Pancreas (tissue), 10 donors: ENCODE results near the gene CYB5A. TPM values are rescaled to one million over a fixed set of nuclear protein-coding genes. Genes with fewer than 3 reads are reported as not detected.

Source experiments
- ATAC-seq, 4 donors: fragments of 200-7000 bp; cut with Tn5 transposase; one replicate each; pipeline versions ENCODE4 v1.8.0 to v1.9.1; 2020; ENCODE audit warnings: mild to moderate bottlenecking in 4 of 4, moderate library complexity in 4 of 4
- DNase-seq, 6 donors: peaks; one replicate each; pipeline ENCODE4 v3.0.0-alpha.2; 2020
- FAIRE-seq: peaks from 2 replicates; lab custom pipeline; 2012; peaks lifted over from hg19 to GRCh38; lab: Jason Lieb, UNC
- H3K27ac ChIP-seq, 4 donors: fragments of 200-600 bp; sonication (generic); 1 replicate in 3 of 4; 2 replicates in 1 of 4; pipeline versions ENCODE4 v1.5.0 to v1.8.0; 2020
- H3K27me3 ChIP-seq, 4 donors: fragments of 200-600 bp; one replicate each; pipeline ENCODE4 v1.8.0; 2021
- H3K36me3 ChIP-seq, 3 donors: fragments of 200-600 bp; sonication (generic) in 1 of 3; one replicate each; pipeline versions ENCODE4 v1.5.0 to v1.8.0; 2020 to 2021
- H3K4me1 ChIP-seq, 3 donors: fragments of 200-600 bp; one replicate each; pipeline ENCODE4 v1.8.0; 2021
- H3K4me3 ChIP-seq, 4 donors: fragments of 200-600 bp; sonication (generic) in 2 of 4; one replicate each; pipeline versions ENCODE4 v1.5.0 to v1.8.0; 2020 to 2021
- H3K9me3 ChIP-seq, 4 donors: fragments of 200-600 bp; one replicate each; pipeline ENCODE4 v1.8.0; 2021
- WGBS, 2 donors: extraction: QIAGEN DNeasy Blood & Tissue Kit; methylation state at CpG; one replicate each; pipeline ENCODE4 v1.1.7; 2013; 5-methylcytosine and 5-hydroxymethylcytosine counted together
- intact Hi-C, 3 donors: fragments of 100-400 bp; cut with DNase I; formaldehyde crosslinking; loops; one replicate each; pipeline versions ENCODE4 v1.11.1 to v1.14.2; 2022
- polyA plus RNA-seq, 2 donors: library from polyadenylated mRNA; stranded (reverse); fragments of 200-250 nt; gene quantifications; one replicate each; pipeline ENCODE4 v1.2.3, GENCODE V29; 2013
- total RNA-seq, 6 donors: library from RNA; stranded (reverse); fragmentation: NEBNext Ultra II Directional in 4 of 6; extraction: Animal tissue kit (Norgen Biotek cat#: 25700) in 4 of 6; gene quantifications; one replicate each; pipeline versions ENCODE4 v1.2.1 to v1.2.4, GENCODE V29; 2021 to 2023
- TF ChIP-seq, protein P1 (sequence below), 4 donors: fragments of 200-600 bp; sonication (generic) in 3 of 4; IDR thresholded peaks; one replicate each; pipeline versions ENCODE4 v1.5.0 to v1.8.0; 2021; ENCODE audit warnings: antibody characterized with exemption in 4 of 4
- donor health status: healthy with polysubstance abuse.
- donor health status: DM: no; HTN: no; CAD: no; lungs with moderate emphysema.
- donor health status: DM: no; HTN: no; CAD: no.
- donor health status: control.
- donor health status: control.
- donor health status: Bipolar disorder and iron deficiency.
- donor health status: DM: yes; HTN: yes; CAD: no.
- donor health status: DM: no; HTN: no; CAD: no.
- donor health status: DM: no; HTN: no; CAD: no.
- donor health status: DM: yes; HTN: yes; CAD: no.

Gene CYB5A
- total and polyA plus RNA-seq, 8 donors: 120 to 228 (median 177) TPM

DNA sequence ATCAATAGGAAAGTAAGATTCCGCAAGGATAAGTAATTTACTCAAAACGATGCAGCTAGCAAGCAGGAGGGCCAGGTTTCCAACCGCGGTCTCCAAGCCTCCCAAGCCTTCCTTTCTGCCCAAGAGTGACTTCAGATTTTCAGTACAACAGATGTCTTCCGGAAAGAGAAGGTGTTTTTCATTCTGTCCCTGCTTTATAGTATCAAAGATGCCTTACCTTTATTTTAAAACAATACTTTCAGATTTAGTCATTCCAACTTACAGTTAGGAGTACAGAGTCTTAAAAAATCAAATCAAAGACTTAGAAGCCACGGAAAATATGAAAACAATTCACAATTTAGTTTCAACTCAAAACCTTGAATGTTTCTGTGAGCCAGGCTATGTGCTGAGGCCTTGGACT lies 43.6 kb downstream of the CYB5A start:
- DNase-seq (no peak), ATAC-seq (no peak), FAIRE-seq (no peak)
- Histone ChIP-seq H3K27me3 (no peaks in the 10 kb centered on the region), H3K27ac (no peak overlapping the region), H3K4me3 (no peak overlapping the region), H3K4me1 (peaks cover 9 to 25% (median 21%) of the 10 kb centered on the region in 3 donors), H3K36me3 (no peaks in the 10 kb centered on the region), H3K9me3 (no peaks in the 10 kb centered on the region)
- TF ChIP-seq, protein P1, sequence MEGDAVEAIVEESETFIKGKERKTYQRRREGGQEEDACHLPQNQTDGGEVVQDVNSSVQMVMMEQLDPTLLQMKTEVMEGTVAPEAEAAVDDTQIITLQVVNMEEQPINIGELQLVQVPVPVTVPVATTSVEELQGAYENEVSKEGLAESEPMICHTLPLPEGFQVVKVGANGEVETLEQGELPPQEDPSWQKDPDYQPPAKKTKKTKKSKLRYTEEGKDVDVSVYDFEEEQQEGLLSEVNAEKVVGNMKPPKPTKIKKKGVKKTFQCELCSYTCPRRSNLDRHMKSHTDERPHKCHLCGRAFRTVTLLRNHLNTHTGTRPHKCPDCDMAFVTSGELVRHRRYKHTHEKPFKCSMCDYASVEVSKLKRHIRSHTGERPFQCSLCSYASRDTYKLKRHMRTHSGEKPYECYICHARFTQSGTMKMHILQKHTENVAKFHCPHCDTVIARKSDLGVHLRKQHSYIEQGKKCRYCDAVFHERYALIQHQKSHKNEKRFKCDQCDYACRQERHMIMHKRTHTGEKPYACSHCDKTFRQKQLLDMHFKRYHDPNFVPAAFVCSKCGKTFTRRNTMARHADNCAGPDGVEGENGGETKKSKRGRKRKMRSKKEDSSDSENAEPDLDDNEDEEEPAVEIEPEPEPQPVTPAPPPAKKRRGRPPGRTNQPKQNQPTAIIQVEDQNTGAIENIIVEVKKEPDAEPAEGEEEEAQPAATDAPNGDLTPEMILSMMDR (IDR thresholded peaks at IDR 0.05): no peak
- WGBS, 2 donors: 88 to 90% methylated on average over 6 of the region's 6 CpGs
- intact Hi-C loops: no loop called here

DNA sequence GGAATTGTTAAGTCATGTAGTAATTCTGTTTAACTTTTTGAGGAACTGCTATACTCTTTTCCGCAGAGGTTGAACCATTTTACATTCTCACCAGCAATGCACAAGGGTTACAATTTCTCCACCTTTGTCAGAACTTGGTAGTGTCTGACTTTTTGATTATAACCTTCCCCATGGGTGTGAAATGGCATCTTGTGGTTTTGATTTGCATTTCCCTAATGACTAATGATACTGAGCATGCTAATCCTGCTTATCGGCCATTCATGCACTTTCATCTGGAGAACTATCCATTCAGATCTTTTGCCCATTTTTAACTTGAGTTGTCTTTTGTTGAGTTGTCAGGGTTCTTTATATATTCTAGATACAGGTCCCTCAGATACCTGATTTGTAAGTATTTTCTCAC lies 47.2 kb downstream of the CYB5A start:
- no peak for FAIRE-seq
- H3K4me1 ChIP-seq: peaks cover 10 to 21% (median 15%) of the 10 kb centered on the region in 3 donors

DNA sequence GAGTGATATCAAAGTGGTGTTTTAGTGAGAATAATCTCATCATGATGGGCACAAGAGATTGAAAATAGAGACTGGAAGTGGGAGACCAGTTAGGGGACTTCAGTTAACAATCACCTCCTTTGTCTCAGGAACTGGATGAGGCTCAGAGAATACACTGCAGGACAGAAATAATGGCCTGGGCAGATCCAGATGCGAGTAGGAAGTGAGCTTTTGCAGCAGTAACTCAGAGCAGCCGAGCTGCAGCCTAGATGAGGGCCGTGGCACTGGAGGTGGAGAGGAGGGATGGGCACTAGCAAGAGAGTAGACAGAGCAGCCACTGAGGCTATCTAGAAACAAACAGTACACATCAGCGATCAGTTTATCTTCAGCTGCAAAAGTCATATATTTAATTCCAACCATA lies 48.6 kb downstream of the CYB5A start:
- Histone ChIP-seq H3K4me1 (peaks cover 5 to 10% (median 8%) of the 10 kb centered on the region in 3 donors), H3K27ac (peak overlapping the region in 2 of 4 donors; percentile 34 to 69), H3K27me3 (no peaks in the 10 kb centered on the region), H3K4me3 (no peak overlapping the region), H3K9me3 (no peaks in the 10 kb centered on the region), H3K36me3 (no peaks in the 10 kb centered on the region)
- ATAC-seq: peak; percentile 6 to 15 (median 10)
- no peak for DNase-seq
- intact Hi-C loops: no loop called here
- FAIRE-seq: no peak
- TF ChIP-seq, protein P1 (IDR thresholded peaks at IDR 0.05): no peak
- WGBS, 2 donors: 51 to 52% methylated on average over 4 of the region's 4 CpGs

More for the DNA sequence above, 47.2 kb downstream of the CYB5A start:
- intact Hi-C loops: no loop called here
- Histone ChIP-seq H3K27me3 (no peaks in the 10 kb centered on the region), H3K36me3 (no peaks in the 10 kb centered on the region), H3K27ac (no peak overlapping the region), H3K9me3 (no peaks in the 10 kb centered on the region), H3K4me3 (no peak overlapping the region)
- ATAC-seq (no peak), DNase-seq (no peak)
- 96 to 97% methylated on average over 2 of the region's 2 CpGs for WGBS, 2 donors
- TF ChIP-seq, protein P1 (IDR thresholded peaks at IDR 0.05): no peak

DNA sequence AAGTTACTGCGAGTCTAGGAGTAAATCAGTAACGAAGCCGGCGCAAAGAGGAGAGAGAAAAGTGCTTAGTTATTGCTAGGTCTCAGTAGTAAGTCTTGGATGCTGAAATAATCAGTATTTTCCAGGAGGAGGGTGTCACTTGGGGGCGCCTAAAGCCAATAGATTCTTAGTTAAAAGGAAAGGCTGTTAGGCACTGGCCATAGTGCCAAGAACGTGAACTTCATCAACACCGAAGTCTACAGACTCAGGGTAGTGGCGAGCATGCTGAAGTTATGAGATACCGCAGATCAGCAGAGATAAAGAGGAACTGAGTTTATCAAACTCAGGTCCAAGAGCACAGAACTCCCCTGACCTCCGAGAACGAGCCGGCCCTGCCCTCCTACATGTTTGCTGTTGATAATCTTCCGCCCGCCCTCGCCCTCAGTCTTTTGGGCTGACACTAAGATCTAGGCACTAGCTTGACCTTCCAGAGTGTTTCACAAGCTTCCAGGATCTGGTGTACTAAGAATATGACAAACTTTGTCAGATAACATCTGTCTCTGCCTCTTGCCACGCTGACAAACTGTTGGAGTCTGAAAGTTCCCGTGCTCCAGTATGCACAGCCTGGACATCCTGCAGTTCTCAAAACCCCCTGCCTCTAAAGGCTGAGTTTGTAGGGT lies 49.2 kb downstream of the CYB5A start:
- Histone ChIP-seq H3K4me3 (peak overlapping the region in 1 of 4 donors; percentile 8), H3K27me3 (no peaks in the 10 kb centered on the region), H3K4me1 (peaks cover 5 to 10% (median 8%) of the 10 kb centered on the region in 3 donors), H3K36me3 (no peaks in the 10 kb centered on the region), H3K27ac (peak overlapping the region in 2 of 4 donors; percentile 34 to 69), H3K9me3 (no peaks in the 10 kb centered on the region)
- intact Hi-C loops: no loop called here
- WGBS, 2 donors: 15 to 17% methylated on average over 17 of the region's 17 CpGs
- TF ChIP-seq, protein P1 (IDR thresholded peaks at IDR 0.05): no peak
- DNase-seq (peak in 2 of 6 donors; percentile 56 to 66), ATAC-seq (peak; percentile 68 to 94 (median 86)), FAIRE-seq (no peak)

DNA sequence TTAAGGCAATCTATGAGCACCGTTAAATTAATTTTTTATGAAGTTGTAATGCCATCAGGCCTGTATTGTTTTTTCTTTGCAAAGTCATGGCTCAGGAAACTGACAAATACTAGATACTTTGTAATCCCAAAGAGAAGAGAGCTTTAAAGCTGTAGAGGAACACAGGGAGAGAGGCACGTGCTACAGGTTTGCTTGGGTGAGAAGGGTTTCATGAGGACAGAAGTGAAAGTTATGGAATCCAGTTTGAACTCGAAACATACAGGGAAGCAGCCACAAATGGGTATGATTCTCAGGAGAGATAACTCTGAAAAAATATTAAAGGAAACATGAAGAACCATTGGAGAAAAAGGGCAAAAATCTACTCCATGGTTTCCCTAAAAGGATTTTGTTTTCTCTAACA lies 49.8 kb downstream of the CYB5A start:
- Histone ChIP-seq H3K4me1 (peaks cover 5 to 10% (median 8%) of the 10 kb centered on the region in 3 donors), H3K9me3 (no peaks in the 10 kb centered on the region), H3K36me3 (no peaks in the 10 kb centered on the region), H3K4me3 (peak overlapping the region in 1 of 4 donors; percentile 8), H3K27me3 (no peaks in the 10 kb centered on the region), H3K27ac (peak overlapping the region in 2 of 4 donors; percentile 34 to 69)
- no peak for DNase-seq
- no peak for FAIRE-seq
- intact Hi-C loops: no loop called here
- TF ChIP-seq, protein P1 (IDR thresholded peaks at IDR 0.05): no peak
- WGBS, 2 donors: 25 to 32% methylated on average over 3 of the region's 3 CpGs
- ATAC-seq: peak; percentile 17 to 34 (median 23)
